WERI-Rb-1 (cell line): ENCODE data around the gene FGFR2.

Experiments
- DNase-seq: peaks from one replicate; pipeline ENCODE4 v3.0.0-alpha.2; 2020
- H3K27ac ChIP-seq: fragments of 250-450 bp; sonication (Bioruptor Pico); 2 replicates; pipeline ENCODE4 v1.5.1; 2020; ENCODE audit warnings: mild to moderate bottlenecking, moderate library complexity
- H3K27me3 ChIP-seq: fragments of 250-450 bp; sonication (Bioruptor Pico); 2 replicates; pipeline ENCODE4 v1.5.1; 2021; ENCODE audit warnings: mild to moderate bottlenecking, low read depth, moderate library complexity; ENCODE audit not compliant: insufficient read depth, severe bottlenecking
- H3K36me3 ChIP-seq: fragments of 250-450 bp; sonication (Bioruptor Pico); 2 replicates; pipeline ENCODE4 v1.5.1; 2020; ENCODE audit warnings: mild to moderate bottlenecking, moderate library complexity
- H3K4me3 ChIP-seq: 2 replicates; pipeline ENCODE4 v1.5.1; 2011; ENCODE audit warnings: low read depth, mild to moderate bottlenecking, control low read depth, low read length
- H3K9me3 ChIP-seq: fragments of 250-450 bp; sonication (Bioruptor Pico); 2 replicates; pipeline ENCODE4 v1.5.1; 2021; ENCODE audit warnings: mild to moderate bottlenecking, moderate library complexity; ENCODE audit not compliant: severe bottlenecking
- TF ChIP-seq, protein P1 (sequence below): IDR thresholded peaks from 2 replicates; pipeline ENCODE4 v1.5.1; 2011; ENCODE audit warnings: low read depth, mild to moderate bottlenecking, control low read depth, inconsistent platforms, low read length

Gene FGFR2

DNA sequence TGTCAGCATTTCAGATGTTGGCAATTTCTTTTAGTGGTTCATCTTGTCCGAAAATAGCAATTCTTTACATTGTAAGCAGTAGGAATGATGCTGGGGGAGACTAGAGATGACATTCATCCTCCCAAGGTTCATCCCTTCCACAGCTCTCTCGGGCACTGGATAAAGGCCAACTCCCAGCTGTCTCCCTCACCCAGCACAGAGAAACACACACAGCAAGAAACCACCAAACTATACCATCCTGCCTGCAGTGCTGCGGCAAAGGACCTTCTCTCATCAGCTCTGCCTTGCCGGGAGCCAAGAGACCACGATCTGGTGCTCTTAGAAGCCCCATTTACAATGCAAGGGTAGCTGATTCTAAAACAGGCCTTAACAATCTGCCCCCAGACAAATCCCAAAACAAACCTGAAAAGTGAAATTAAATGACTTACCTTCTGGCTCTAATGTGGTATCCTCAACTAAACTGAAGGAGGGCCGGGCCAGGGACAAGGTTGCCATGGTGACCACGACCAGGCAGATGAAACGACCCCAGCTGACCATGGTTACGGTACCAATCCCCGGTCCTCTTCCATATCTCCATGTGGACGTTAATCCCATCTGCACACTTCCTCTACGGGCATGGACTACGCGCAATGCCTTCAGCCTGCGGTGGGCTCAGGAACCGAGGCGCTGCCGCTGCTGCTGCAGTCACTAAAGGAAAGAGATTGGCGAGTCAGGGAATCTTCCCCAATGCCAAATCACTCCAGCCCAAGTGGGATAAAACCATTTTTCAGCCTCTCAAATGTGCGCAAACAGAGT is 4.8 kb downstream of the FGFR2 start:
- no peak overlapping the region for H3K27ac ChIP-seq
- peaks cover 9% of the 10 kb centered on the region; the same call in 1 of the 2 replicates for H3K36me3 ChIP-seq
- H3K4me3 ChIP-seq: no peak overlapping the region
- TF ChIP-seq, protein P1, sequence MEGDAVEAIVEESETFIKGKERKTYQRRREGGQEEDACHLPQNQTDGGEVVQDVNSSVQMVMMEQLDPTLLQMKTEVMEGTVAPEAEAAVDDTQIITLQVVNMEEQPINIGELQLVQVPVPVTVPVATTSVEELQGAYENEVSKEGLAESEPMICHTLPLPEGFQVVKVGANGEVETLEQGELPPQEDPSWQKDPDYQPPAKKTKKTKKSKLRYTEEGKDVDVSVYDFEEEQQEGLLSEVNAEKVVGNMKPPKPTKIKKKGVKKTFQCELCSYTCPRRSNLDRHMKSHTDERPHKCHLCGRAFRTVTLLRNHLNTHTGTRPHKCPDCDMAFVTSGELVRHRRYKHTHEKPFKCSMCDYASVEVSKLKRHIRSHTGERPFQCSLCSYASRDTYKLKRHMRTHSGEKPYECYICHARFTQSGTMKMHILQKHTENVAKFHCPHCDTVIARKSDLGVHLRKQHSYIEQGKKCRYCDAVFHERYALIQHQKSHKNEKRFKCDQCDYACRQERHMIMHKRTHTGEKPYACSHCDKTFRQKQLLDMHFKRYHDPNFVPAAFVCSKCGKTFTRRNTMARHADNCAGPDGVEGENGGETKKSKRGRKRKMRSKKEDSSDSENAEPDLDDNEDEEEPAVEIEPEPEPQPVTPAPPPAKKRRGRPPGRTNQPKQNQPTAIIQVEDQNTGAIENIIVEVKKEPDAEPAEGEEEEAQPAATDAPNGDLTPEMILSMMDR: no peak
- no peak for DNase-seq
- H3K27me3 ChIP-seq: no peaks in the 10 kb centered on the region
- H3K9me3 ChIP-seq: no peaks in the 10 kb centered on the region

DNA sequence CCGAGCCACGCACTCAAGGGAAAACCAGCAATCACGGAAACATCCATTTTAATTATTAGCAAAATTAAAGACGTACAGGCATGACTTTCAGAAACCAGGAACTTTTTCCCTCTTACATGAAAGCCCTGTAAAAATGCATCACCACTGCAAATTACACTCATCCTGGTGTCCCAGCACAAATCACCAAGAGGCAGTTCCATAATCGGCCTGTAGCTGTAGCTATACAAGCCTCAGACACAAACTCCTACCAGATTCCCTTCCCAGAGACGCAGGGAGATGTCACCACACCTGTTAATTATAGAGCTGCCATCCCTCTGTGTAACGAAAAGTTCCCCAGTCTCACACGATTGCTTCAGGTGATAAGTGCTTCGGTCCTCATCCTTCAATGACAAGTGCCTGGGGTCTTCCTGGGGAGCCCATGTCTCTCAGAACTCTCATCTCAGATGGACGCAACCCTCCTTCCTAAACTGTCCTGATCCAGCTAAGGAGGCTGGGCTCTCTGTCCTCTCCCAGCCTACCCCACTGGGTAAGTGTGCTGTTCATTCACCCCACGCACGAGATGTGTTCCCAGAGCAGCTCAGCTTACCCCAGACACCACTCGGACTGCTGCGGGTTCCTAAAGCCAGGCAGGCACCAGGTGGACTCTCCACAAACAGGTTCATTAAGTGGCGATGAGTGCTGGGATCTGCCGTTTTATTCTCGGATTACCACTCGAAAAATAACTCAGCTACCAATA is 5.9 kb downstream of the FGFR2 start:
- Histone ChIP-seq H3K9me3 (no peaks in the 10 kb centered on the region), H3K27me3 (no peaks in the 10 kb centered on the region), H3K4me3 (no peak overlapping the region), H3K36me3 (peaks cover 9% of the 10 kb centered on the region; the same call in 1 of the 2 replicates), H3K27ac (no peak overlapping the region)
- no peak for DNase-seq
- TF ChIP-seq, protein P1: 0 out of 2 replicates have a peak, but pooled peaks have one; percentile 13

DNA sequence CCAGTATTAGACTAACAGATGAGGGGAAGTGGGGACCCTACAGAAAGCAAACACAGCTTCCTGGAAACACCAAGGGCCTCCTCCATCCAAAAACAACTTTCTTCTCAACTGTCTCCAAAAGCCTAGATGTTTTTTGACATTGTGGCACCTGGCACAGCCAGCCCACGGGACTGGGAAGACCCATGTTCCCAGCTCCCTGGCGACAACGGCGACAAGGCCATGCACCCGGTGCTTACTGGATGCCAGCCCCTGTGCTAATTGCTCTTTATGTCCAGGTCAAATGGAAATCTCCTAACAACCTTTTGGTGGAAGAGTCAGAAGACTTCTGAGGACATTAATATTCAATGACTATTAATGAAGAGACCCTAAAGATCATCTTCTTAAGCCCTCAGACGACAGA is 7.1 kb downstream of the FGFR2 start:
- Histone ChIP-seq H3K9me3 (no peaks in the 10 kb centered on the region), H3K27me3 (no peaks in the 10 kb centered on the region), H3K27ac (no peak overlapping the region), H3K4me3 (no peak overlapping the region), H3K36me3 (peaks cover 9% of the 10 kb centered on the region)
- DNase-seq: no peak
- TF ChIP-seq, protein P1: no peak

DNA sequence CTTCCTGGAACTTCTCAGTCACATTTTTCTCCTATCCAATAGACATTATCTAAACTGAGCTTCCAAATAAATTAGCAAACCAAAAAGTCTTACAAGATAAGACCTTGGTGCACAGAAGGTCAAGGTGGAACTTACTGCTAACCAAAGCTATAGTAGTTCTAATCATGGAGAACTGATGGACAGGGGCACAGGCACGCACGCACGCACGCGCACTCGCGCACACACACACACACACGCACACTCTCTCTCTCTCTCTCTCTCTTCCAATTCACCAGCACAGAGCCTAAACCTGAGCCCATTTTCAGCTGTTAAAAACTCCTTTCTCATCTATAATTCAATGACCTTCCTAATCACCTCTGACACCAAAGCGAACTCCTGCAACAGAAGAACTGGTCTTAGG is 7.5 kb downstream of the FGFR2 start:
- H3K4me3 ChIP-seq: no peak overlapping the region
- H3K27me3 ChIP-seq: no peaks in the 10 kb centered on the region
- no peak for DNase-seq
- H3K27ac ChIP-seq: no peak overlapping the region
- TF ChIP-seq, protein P1: no peak
- H3K36me3 ChIP-seq: peaks cover 9% of the 10 kb centered on the region
- no peaks in the 10 kb centered on the region for H3K9me3 ChIP-seq

DNA sequence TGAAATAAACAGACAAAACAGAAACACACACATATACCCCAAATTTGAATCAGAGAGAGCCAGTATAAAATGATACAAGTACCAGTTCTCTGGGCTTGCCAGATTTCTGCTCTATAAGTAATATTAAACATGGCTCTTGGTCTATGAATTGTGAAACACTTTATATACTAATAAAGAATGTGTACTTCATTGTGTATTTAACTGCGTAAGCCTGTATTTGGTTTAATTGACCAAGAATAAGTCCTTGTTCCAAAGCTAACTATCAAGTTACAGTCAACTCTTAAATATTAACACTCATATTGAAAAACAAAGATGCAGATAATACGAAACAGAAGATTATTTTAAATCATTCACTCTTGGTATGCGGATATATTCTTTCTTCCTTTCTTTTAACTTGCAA is 8.7 kb downstream of the FGFR2 start:
- Histone ChIP-seq H3K27me3 (no peaks in the 10 kb centered on the region), H3K4me3 (no peak overlapping the region), H3K27ac (no peak overlapping the region), H3K9me3 (no peaks in the 10 kb centered on the region), H3K36me3 (peaks cover 9% of the 10 kb centered on the region)
- TF ChIP-seq, protein P1: no peak
- DNase-seq: no peak
